ENCODE measurements around the gene NSUN5.
"Not testable (repeated sequence)": the region's sequence is repeated elsewhere in the genome, so short reads cannot be mapped to it uniquely, and the experiment has no call there.

- TF ChIP-seq, protein P1, sequence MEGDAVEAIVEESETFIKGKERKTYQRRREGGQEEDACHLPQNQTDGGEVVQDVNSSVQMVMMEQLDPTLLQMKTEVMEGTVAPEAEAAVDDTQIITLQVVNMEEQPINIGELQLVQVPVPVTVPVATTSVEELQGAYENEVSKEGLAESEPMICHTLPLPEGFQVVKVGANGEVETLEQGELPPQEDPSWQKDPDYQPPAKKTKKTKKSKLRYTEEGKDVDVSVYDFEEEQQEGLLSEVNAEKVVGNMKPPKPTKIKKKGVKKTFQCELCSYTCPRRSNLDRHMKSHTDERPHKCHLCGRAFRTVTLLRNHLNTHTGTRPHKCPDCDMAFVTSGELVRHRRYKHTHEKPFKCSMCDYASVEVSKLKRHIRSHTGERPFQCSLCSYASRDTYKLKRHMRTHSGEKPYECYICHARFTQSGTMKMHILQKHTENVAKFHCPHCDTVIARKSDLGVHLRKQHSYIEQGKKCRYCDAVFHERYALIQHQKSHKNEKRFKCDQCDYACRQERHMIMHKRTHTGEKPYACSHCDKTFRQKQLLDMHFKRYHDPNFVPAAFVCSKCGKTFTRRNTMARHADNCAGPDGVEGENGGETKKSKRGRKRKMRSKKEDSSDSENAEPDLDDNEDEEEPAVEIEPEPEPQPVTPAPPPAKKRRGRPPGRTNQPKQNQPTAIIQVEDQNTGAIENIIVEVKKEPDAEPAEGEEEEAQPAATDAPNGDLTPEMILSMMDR (IDR thresholded peaks at IDR 0.05), result not testable (repeated sequence)
- TF ChIP-seq POLR2AphosphoS5 (IDR thresholded peaks at IDR 0.05); POLR2A (IDR thresholded peaks at IDR 0.05; ENCODE audit: low read depth): not testable (repeated sequence)
These were observed 10.9 kb upstream of the NSUN5 start for GRCh38 chr7:73319541-73319940.

Data from esophagus muscularis mucosa (tissue), 3 donors.